Muscle of back (tissue), 11 donors: Measurements from ENCODE around the gene TBL1XR1. TPM values are rescaled to one million over a fixed set of nuclear protein-coding genes. Genes with fewer than 3 reads are reported as not detected.
"Not testable (repeated sequence)": the region's sequence is repeated elsewhere in the genome, so short reads cannot be mapped to it uniquely, and the experiment has no call there.

Experiments
- DNase-seq, 3 donors: peaks; one replicate each; pipeline versions ENCODE4 v3.0.0 to v3.0.0-alpha.2; 2013
- polyA plus RNA-seq, 10 donors: library from polyadenylated mRNA; unstranded; fragments of 120-200 nt; gene quantifications; one replicate each; pipeline ENCODE4 v1.2.1, GENCODE V29; 2013; ENCODE audit not compliant: insufficient read length in 10 of 10

Gene TBL1XR1
- polyA plus RNA-seq, 10 donors = 51.7 to 89.0 (median 71.1) TPM

GRCh38 chr3:177210744-177211502, 13.6 kb upstream of the TBL1XR1 start:
- DNase-seq = no peak

DNA sequence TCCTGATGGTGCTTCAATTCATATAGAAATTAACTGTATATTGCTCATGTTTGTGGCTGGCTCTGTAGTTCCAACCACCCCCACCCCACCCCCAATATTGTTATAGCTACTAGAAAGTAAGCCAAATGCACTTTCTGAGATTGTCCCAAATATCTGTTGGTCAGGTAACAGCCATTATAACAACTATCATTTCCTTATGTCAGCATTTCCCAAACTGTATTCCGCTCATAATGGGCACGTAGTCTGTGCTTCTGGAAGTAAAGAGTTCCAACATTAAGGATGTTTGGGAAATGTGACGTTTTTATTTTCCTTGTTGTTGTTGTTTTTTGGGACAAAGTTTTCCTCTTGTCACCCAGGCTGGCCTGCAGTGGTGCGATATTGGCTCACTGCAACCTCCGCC, 12.2 kb upstream of the TBL1XR1 start:
- no peak for DNase-seq

GRCh38 chr3:177208781-177209180, 11.5 kb upstream of the TBL1XR1 start:
- no peak for DNase-seq

GRCh38 chr3:177208223-177208622, 10.9 kb upstream of the TBL1XR1 start:
- DNase-seq = no peak

DNA sequence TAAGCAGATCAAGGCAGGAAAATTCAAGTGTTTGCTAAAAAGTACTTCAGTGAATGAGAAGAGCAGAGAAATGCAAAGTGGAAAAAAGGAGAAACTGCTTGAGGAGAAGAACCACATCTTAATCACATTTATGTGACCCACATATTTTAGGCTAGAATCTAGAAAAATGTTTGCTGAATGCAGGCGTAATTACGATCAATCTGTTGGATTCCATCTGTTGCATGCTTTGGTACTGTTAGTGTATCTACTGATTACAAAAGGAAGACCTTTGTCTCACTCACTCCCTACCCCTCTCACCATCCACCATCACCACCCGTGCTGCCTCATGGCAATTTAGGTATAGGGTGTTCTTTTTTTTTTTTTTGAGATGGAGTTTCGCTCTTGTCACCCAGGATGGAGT, 9.7 kb upstream of the TBL1XR1 start:
- DNase-seq = no peak

GRCh38 chr3:177203689-177204395, 6.6 kb upstream of the TBL1XR1 start:
- DNase-seq = no peak

- DNase-seq = not testable (repeated sequence)
Observed at GRCh38 chr3:177203016-177203415, 5.7 kb upstream of the TBL1XR1 start.

GRCh38 chr3:177201700-177202397, 4.6 kb upstream of the TBL1XR1 start:
- no peak for DNase-seq

DNA sequence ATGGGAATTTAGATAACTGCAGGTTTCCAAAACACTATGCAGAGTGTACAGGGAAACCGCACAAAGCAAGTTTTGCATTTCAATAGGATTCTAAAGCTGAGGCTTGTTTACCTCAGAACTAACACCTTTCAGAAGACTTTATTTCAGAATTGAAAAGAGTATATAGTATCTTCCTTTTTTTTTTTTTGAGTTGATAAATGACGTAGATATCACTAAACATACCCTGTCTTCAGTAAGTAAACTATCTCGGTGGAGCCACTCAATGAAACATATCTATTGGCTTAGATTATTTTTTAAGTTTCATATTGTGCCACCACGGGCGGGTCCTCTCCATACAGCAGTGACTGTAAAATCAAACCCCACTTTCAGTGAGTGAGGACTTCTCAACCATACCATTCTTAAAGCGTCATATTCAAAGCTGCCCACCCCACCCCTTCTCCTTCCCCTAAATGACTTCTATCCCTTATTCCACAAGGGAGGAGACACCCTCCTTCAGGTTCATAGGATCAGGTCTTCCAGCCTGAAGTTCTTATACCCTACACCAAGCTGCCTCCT, 2.0 kb upstream of the TBL1XR1 start:
- no peak for DNase-seq

- peak in 2 of 3 donors; percentile 49 to 71 for DNase-seq
Observed at GRCh38 chr3:177197727-177198460, 612 bp upstream of the TBL1XR1 start.

DNA sequence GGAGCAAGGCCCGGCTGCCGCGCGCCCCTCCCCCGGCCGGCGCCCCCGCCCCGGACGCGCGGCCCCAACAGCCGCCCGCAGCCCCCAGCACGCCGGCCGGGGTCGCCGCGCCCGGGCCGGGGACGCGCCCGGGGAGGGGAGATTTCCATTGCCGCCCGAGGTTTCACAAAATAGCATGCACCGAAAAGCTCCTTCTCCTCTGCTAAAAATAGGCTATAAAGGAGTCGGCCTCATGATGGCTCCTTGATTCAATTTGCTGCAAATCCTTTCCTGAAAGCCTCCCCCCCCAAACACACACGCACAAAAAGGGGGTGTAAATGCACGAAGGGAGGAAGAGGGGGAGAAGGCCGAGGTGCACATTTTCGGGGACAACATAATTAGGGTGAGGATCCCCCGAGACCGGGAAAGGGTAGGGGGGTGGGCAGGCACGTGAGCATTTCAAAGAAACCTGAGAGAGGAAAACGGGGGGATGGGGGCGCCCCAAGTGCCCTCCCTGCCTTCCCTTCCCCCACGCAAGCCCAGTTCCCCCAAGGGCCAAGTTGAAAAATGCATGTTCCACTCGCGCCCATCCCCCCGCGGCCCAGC, 734 bp downstream of the TBL1XR1 start:
- peak; percentile 49 to 87 (median 62) for DNase-seq

DNA sequence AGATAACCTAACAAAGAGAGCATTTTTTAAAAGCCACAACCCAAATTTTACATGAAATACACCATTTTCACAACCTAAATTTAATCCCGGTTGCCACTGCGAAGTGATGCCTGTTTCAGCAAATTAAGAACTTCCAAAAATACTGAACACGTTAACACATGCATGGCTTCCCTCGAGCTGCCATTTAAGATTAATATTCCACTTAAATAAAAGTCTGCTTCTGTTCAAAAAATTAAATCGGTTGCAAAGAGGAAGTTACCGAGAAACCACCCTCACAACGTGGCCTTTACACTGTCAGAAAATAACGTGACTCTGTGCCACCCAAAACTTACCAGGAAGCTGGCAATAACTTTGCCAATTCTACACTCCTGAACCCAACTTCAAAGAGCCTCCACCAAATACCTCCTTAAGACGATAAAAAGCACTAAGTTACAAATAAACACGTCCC, 1.2 kb downstream of the TBL1XR1 start:
- peak in 2 of 3 donors; percentile 50 to 78 for DNase-seq

- DNase-seq = peak; percentile 45 to 76 (median 51)
Observed at GRCh38 chr3:177195242-177195991, 1.9 kb downstream of the TBL1XR1 start.

DNA sequence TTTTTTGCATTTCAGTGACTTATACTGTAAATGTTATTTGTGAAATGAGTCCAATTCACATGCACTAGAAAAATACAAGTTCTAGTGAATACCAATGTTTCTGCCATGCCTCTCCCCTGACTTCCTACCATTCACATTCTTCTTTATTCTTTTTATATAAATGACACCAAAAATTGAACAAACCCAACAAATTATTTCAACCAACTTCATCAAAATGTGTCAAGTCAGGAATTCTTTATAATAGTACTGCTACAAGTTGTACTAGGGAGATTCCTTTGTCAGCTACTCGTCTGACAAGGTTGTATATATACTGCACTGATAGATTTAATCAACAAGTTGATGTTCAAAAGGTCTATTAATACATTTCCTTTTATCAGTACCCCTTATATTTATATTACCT, 3.0 kb downstream of the TBL1XR1 start:
- DNase-seq = no peak

- DNase-seq = peak in 1 of 3 donors; percentile 20
Observed at GRCh38 chr3:177193688-177194268, 3.5 kb downstream of the TBL1XR1 start.

DNA sequence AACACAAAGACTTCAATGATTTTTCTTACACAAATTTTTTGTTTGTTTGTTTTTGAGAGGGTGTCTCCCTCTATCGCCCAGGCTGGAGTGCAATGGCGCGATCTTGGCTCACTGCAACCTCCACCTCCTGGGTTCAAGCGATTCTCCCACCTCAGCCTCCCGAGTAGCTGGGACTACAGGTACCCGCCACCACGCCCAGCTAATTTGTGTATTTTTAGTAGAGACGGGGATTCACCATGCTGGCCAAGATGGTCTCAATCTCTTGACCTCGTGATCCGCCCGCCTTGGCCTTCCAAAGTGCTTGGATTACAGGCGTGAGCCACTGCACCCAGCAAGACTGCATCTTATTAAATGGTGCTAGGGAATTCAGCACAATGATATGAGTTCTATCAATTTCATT, 4.0 kb downstream of the TBL1XR1 start:
- DNase-seq = not testable (repeated sequence)

GRCh38 chr3:177190756-177191681, 6.3 kb downstream of the TBL1XR1 start:
- DNase-seq = peak in 2 of 3 donors; percentile 65 to 79

DNA sequence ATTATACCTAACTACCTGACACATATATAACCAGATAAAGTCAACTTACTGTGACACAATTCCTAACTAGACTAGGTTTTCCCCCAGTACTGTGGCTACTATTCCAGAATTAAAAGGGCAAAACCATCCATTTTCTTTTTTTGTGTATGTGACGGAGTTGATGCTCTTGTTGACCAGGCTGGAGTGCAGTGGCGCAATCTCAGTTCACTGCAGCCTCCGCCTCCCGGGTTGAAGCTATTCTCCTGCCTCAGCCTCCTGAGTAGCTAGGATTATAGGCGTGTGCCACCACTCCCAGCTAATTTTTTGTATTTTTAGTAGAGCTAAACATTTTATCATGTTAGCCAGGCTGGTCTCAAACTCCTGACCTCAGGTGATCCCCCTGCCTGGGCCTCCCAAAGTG, 7.1 kb downstream of the TBL1XR1 start:
- DNase-seq = not testable (repeated sequence)

GRCh38 chr3:177188325-177188724, 9.0 kb downstream of the TBL1XR1 start:
- not testable (repeated sequence) for DNase-seq
